ENCODE measurements around the gene ASCL2.

- TF ChIP-seq POLR2A (IDR thresholded peaks at IDR 0.05) (no peak), POLR2AphosphoS5 (IDR thresholded peaks at IDR 0.05) (no peak)
These were observed 1.2 kb upstream of the ASCL2 start for GRCh38 chr11:2271327-2272227.
